Lower leg skin (tissue), 4 donors: ENCODE results near the gene MAPK12. TPM values are rescaled to one million over a fixed set of nuclear protein-coding genes. Genes with fewer than 3 reads are reported as not detected.

Experiments used
- DNase-seq, 2 donors: peaks; one replicate each; pipeline ENCODE4 v3.0.0-alpha.2; 2019; ENCODE audit warnings: low spot score in 2 of 2
- H3K4me3 ChIP-seq: fragments of 200-600 bp; sonication (generic); 2 replicates; pipeline ENCODE4 v1.5.1; 2017; ENCODE audit warnings: mild to moderate bottlenecking, low read depth; ENCODE audit not compliant: poor library complexity, severe bottlenecking
- POLR2A ChIP-seq, 2 donors: fragments of 450-650 bp; IDR thresholded peaks; one replicate each; pipeline ENCODE4 v1.6.1; 2016 to 2017; ENCODE audit warnings: antibody characterized with exemption in 2 of 2, mild to moderate bottlenecking in 1 of 2, moderate library complexity in 1 of 2
- WGBS, 2 donors: methylation state at CpG; one replicate each; pipeline ENCODE4 v1.1.5; 2018; 5-methylcytosine and 5-hydroxymethylcytosine counted together
- intact Hi-C: fragments of 100-400 bp; cut with DNase I; formaldehyde crosslinking; loops from one replicate; pipeline ENCODE4 v1.15.0; 2023; ENCODE audit warnings: low total_unique reads
- total RNA-seq, 4 donors: library from RNA; depleted of rRNA; stranded (reverse); fragments of >200 nt; gene quantifications; one replicate each; pipeline ENCODE4 v1.1.0, GENCODE V29; 2016
- TF ChIP-seq, protein P1 (sequence below), 3 donors: fragments of 450-650 bp; IDR thresholded peaks; one replicate each; pipeline ENCODE4 v1.5.1; 2016; ENCODE audit warnings: antibody characterized with exemption in 3 of 3, mild to moderate bottlenecking in 3 of 3, moderate library complexity in 2 of 3

Gene MAPK12
- total RNA-seq, 4 donors from 2014 or later = 0.99 to 3.5 (median 1.8) TPM

- TF ChIP-seq, protein P1, sequence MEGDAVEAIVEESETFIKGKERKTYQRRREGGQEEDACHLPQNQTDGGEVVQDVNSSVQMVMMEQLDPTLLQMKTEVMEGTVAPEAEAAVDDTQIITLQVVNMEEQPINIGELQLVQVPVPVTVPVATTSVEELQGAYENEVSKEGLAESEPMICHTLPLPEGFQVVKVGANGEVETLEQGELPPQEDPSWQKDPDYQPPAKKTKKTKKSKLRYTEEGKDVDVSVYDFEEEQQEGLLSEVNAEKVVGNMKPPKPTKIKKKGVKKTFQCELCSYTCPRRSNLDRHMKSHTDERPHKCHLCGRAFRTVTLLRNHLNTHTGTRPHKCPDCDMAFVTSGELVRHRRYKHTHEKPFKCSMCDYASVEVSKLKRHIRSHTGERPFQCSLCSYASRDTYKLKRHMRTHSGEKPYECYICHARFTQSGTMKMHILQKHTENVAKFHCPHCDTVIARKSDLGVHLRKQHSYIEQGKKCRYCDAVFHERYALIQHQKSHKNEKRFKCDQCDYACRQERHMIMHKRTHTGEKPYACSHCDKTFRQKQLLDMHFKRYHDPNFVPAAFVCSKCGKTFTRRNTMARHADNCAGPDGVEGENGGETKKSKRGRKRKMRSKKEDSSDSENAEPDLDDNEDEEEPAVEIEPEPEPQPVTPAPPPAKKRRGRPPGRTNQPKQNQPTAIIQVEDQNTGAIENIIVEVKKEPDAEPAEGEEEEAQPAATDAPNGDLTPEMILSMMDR (IDR thresholded peaks at IDR 0.05) = no peak
- no peak for TF ChIP-seq POLR2A (IDR thresholded peaks at IDR 0.05)
- peak; percentile 45 to 94 for DNase-seq
- no peak overlapping the region for H3K4me3 ChIP-seq
- intact Hi-C loops = no loop called here
- 15 to 46% methylated on average over 5 to 7 of the region's 11 CpGs for WGBS, 2 donors
These were observed 42.5 kb upstream of the MAPK12 start for GRCh38 chr22:50303848-50304527.

DNA sequence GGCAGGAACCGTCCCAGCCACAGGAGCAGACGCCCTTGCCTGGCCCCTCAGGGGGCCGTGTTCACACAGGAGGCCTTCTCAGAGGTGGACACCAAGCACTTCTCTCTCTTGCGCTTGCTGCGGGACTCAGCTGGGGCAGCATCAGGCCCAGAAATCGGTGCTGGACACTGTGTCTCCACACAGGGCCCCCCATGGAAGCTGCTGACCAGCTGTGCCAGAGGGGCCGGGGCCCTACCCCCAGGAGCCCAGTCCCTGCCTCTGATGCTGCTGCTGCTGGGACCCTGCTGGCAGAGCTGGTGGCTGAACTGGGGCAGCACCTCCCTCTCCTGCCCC is 42.0 kb upstream of the MAPK12 start:
- DNase-seq = no peak
- no peak overlapping the region for H3K4me3 ChIP-seq
- WGBS, 2 donors = 57 to 63% methylated on average over 6 to 7 of the region's 7 CpGs
- TF ChIP-seq, protein P1 (IDR thresholded peaks at IDR 0.05) = no peak
- TF ChIP-seq POLR2A (IDR thresholded peaks at IDR 0.05) = no peak
- intact Hi-C loops = no loop called here

- TF ChIP-seq, protein P1 (IDR thresholded peaks at IDR 0.05) = no peak
- TF ChIP-seq POLR2A (IDR thresholded peaks at IDR 0.05) = no peak
- no peak overlapping the region for H3K4me3 ChIP-seq
These were observed 41.1 kb upstream of the MAPK12 start for GRCh38 chr22:50302564-50302963.

DNA sequence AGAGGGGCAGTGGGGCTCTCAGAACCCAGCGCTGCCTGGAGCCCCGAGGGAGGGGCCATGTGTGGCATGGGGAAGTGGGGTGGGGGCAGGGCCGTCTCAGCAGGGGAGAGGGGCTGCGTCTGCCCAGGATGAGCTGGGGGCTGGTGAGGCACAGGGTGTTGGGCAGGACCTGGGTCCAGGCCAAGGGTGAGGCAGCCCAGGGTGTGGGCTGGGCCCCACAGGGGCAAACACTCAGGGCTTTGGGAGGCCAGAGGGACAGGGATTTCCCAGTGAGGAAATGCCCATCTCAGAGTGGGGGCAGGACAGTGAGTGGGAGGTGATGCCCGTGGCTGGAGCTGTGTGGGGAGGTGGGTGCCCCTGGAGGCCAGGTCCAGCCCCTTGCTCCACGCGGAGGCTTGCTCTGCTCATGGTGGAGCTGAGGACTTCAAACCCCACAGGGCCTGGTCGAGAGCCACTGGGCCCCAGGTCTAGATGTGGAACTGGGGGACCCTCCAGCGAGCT is 40.6 kb upstream of the MAPK12 start:
- DNase-seq = no peak
- TF ChIP-seq, protein P1 (IDR thresholded peaks at IDR 0.05) = no peak
- TF ChIP-seq POLR2A (IDR thresholded peaks at IDR 0.05) = no peak
- no peak overlapping the region for H3K4me3 ChIP-seq
- intact Hi-C loops = no loop called here
- WGBS, 2 donors = 26 to 32% methylated on average over 7 to 9 of the region's 9 CpGs

More at GRCh38 chr22:50302564-50302963, 41.1 kb upstream of the MAPK12 start:
- no peak for DNase-seq
- intact Hi-C loops = no loop called here
- 64% methylated on average over 5 of the region's 5 CpGs; no CpG with 5 or more reads in 1 of the 2 donors for WGBS, 2 donors

DNA sequence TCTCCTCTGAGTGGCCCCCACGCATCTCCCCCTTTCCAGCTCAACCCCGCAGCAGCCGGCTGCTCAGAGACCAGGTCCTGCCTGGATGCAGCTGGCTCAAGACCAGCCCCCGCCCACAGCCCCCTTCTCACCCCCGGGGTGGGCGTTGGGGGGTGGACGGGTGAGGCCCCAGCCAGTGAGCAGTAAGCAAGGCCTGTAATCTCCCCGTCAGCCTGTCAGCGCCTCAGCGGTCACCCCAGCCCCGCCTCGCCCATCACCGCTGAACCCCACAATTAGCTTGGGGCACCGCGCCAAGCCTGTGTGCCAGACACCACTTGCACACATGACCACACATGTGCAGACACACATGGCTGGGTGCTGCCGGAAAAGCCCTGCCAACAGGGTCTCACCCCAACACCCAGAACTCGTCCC is 40.1 kb upstream of the MAPK12 start:
- no peak overlapping the region for H3K4me3 ChIP-seq
- DNase-seq = no peak
- WGBS, 2 donors = 22 to 42% methylated on average over 14 to 17 of the region's 17 CpGs
- intact Hi-C loops = no loop called here
- no peak for TF ChIP-seq POLR2A (IDR thresholded peaks at IDR 0.05)
- TF ChIP-seq, protein P1 (IDR thresholded peaks at IDR 0.05) = no peak
